Esophagus muscularis mucosa (tissue), 3 donors: ENCODE data around the gene SAA1.

Source experiments
- CTCF ChIP-seq, 3 experiments: fragments of 200-600 bp in 2 of 3; fragments of 450-650 bp in 1 of 3; sonication (generic) in 2 of 3; IDR thresholded peaks; one replicate each; pipeline ENCODE4 v1.5.1; 2017 to 2019; ENCODE audit warnings: antibody characterized with exemption in 3 of 3, mild to moderate bottlenecking in 2 of 3, moderate library complexity in 1 of 3
- POLR2AphosphoS5 ChIP-seq, 2 donors: sonication (generic); formaldehyde crosslinking; IDR thresholded peaks; one replicate each; pipeline ENCODE4 v1.6.1; 2017; ENCODE audit warnings: antibody characterized with exemption in 2 of 2

GRCh38 chr11:18312663-18313420, 46.8 kb downstream of the SAA1 start:
- TF ChIP-seq POLR2AphosphoS5 (IDR thresholded peaks at IDR 0.05), result no peak
- no peak for TF ChIP-seq CTCF (IDR thresholded peaks at IDR 0.05)
